Dendritic cell treated with granulocyte-macrophage colony-stimulating factor and Interleukin-4, amounts not matched to agents 40 ng/mL and 50 ng/mL, for 4 days (primary cell): Measurements from ENCODE around the gene LAIR2.
"Not testable (repeated sequence)": the region's sequence is repeated elsewhere in the genome, so short reads cannot be mapped to it uniquely, and the experiment has no call there.

Experiments
- H3K27ac Mint-ChIP-seq: one replicate; pipeline ENCODE4 v1.8.0; 2022; ENCODE audit warnings: mild to moderate bottlenecking, mixed read lengths
- H3K27me3 Mint-ChIP-seq: one replicate; pipeline ENCODE4 v1.8.0; 2022; ENCODE audit warnings: mild to moderate bottlenecking, mixed read lengths
- H3K36me3 Mint-ChIP-seq: one replicate; pipeline ENCODE4 v1.8.0; 2022; ENCODE audit warnings: low read depth, mixed read lengths
- H3K4me1 Mint-ChIP-seq: one replicate; pipeline ENCODE4 v1.8.0; 2022; ENCODE audit warnings: low read depth, mixed read lengths
- H3K4me3 Mint-ChIP-seq: one replicate; pipeline ENCODE4 v1.8.0; 2022; ENCODE audit warnings: mild to moderate bottlenecking, moderate library complexity, mixed read lengths
- H3K9me3 Mint-ChIP-seq: one replicate; pipeline ENCODE4 v1.8.0; 2022; ENCODE audit warnings: mixed read lengths
- intact Hi-C: fragments of 100-400 bp; cut with micrococcal nuclease; formaldehyde crosslinking; loops from one replicate; pipeline ENCODE4 v1.15.0; 2022

LAIR2 gene

GRCh38 chr19:54473071-54473891 is 29.4 kb upstream of the LAIR2 start, which contains the start of gene CDC42EP5:
TSS of gene CDC42EP5 (minus strand) at chr19:54473296. CDS start at chr19:54465547, 7,749 bp downstream.
- Mint-ChIP-seq H3K9me3 (no peaks in the 10 kb centered on the region), H3K4me1 (peaks cover 41% of the 10 kb centered on the region), H3K27me3 (peaks cover 87% of the 10 kb centered on the region), H3K4me3 (peak within 1 kb of the TSS; percentile 18), H3K36me3 (no peaks in the 10 kb centered on the region), H3K27ac (peak within 1 kb of the TSS; percentile 6)
- intact Hi-C loops, result no loop called here

- peaks cover 88% of the 10 kb centered on the region for H3K27me3 Mint-ChIP-seq
- peak overlapping the region; percentile 6 for H3K27ac Mint-ChIP-seq
- H3K36me3 Mint-ChIP-seq, result no peaks in the 10 kb centered on the region
- no peak overlapping the region for H3K4me3 Mint-ChIP-seq
- intact Hi-C loops, result no loop called here
- peaks cover 47% of the 10 kb centered on the region for H3K4me1 Mint-ChIP-seq
- H3K9me3 Mint-ChIP-seq, result no peaks in the 10 kb centered on the region
Observed at GRCh38 chr19:54473892-54474372, 28.7 kb upstream of the LAIR2 start.

GRCh38 chr19:54475706-54476105 is 26.9 kb upstream of the LAIR2 start:
- intact Hi-C loops, result loop anchor here (5.0 kb wide), 1 partner anchor 447 kb away; no protein-coding TSS in a partner anchor
- Mint-ChIP-seq H3K27me3 (peaks cover 83% of the 10 kb centered on the region), H3K27ac (no peak overlapping the region), H3K4me1 (peaks cover 49% of the 10 kb centered on the region), H3K4me3 (no peak overlapping the region), H3K9me3 (no peaks in the 10 kb centered on the region), H3K36me3 (no peaks in the 10 kb centered on the region)

DNA sequence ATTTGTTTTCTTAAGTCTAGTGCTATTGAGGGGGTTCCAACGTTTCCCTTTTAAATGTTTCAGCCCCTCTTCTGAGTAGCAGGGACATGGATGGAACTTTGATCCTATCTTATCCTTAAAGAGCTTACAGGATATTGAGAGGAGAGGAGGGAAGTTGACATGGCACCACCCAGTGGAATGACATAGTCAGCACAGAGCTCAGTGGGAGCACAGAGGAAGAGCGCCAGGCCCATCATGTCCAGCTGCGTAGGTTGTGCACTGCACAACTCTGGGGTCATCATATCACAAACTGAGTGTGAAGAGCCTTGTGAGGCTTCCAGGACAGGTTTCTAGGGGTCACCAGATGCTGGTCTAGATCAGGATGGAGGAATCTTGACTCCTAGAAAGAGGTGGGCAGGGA is 25.0 kb upstream of the LAIR2 start:
- H3K4me3 Mint-ChIP-seq, result no peak overlapping the region
- H3K4me1 Mint-ChIP-seq, result peaks cover 60% of the 10 kb centered on the region
- no peaks in the 10 kb centered on the region for H3K36me3 Mint-ChIP-seq
- intact Hi-C loops, result loop anchor here (5.0 kb wide), 1 partner anchor 445 kb away; no protein-coding TSS in a partner anchor
- no peak overlapping the region for H3K27ac Mint-ChIP-seq
- H3K9me3 Mint-ChIP-seq, result no peaks in the 10 kb centered on the region
- peaks cover 87% of the 10 kb centered on the region for H3K27me3 Mint-ChIP-seq

DNA sequence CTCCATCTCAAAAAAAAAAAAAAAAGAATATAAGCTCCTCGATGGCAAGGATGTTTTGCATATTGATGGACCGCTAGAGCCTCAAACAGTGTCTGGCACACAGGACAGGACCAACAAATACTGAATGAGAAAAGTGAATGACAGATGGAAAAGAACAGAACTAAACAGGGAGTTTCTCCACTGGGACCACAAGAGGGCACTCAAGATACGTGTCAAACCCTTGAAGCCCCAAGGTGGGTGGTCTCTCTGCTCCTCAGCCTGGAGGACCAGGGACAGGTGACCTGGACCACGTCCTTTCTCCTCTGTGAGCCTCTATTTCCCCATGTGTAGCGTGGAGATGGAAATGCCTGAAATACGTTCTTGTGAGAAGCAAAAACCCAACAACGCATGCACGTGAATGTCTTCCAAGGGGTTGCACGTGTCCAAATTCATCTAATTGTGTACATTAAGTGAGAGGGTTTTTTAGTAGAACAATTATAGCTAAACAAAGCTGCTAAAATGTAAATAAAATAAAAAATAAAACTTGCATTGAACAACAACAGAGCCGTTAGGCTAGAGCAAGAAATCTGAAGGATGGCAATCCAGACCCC is 23.9 kb upstream of the LAIR2 start:
- peaks cover 82% of the 10 kb centered on the region for H3K27me3 Mint-ChIP-seq
- no peaks in the 10 kb centered on the region for H3K9me3 Mint-ChIP-seq
- intact Hi-C loops, result loop anchor here (5.0 kb wide), 1 partner anchor 444 kb away; no protein-coding TSS in a partner anchor
- no peak overlapping the region for H3K4me3 Mint-ChIP-seq
- H3K27ac Mint-ChIP-seq, result no peak overlapping the region
- no peaks in the 10 kb centered on the region for H3K36me3 Mint-ChIP-seq
- peaks cover 56% of the 10 kb centered on the region for H3K4me1 Mint-ChIP-seq

DNA sequence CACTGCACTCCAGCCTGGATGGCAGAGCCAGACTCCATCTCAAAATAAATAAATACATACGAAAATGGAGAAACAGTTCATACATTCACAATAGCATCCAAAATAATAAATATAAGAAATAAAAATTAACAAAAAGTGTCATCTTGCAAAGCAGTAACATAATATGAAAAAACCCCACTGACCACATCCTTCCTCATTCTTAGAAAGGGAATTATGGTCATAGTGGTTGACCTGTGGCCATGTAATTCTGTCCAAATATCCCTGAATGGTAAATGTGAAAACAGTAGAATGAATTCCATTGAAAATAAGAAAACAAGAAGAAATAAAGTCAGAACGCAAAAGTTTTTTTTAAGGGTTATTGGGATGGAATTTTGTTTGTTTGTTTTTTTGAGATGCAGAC is 22.6 kb upstream of the LAIR2 start:
- Mint-ChIP-seq H3K4me3 (no peak overlapping the region), H3K36me3 (no peaks in the 10 kb centered on the region), H3K27ac (no peak overlapping the region), H3K9me3 (no peaks in the 10 kb centered on the region), H3K27me3 (peaks cover 83% of the 10 kb centered on the region), H3K4me1 (peaks cover 54% of the 10 kb centered on the region)
- intact Hi-C loops, result loop anchor here (2.0 kb wide), 2 partner anchors 165 to 197 kb away; no protein-coding TSS in a partner anchor

DNA sequence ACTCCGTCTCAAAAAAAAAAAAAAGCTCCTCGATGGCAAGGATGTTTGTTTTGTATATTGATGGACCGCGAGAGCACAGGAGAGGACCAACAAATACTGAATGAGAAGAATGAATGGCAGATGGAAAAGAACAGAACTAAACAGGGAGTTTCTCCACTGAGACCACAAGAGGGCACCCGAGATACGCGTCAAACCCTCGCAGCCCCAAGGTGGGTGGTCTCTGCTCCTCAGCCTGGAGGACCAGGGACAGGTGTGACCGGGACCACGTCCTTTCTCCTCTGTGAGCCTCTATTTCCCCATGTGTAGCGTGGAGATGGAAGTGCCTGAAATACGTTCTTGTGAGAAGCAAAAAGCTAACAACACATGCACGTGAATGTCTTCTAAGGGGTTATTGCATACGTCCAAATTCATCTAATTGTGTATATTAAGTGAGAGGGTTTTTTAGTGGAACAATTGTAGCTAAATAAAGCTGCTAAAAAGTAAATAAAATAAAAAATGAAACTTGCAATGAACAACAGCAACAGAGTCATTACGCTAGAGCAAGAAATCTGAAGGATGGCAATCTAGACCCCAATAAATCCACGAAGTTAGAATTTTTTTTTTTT is 21.2 kb upstream of the LAIR2 start:
- H3K4me1 Mint-ChIP-seq, result peaks cover 65% of the 10 kb centered on the region
- intact Hi-C loops, result loop anchor here (2.0 kb wide), 2 partner anchors 163 to 195 kb away; no protein-coding TSS in a partner anchor
- H3K4me3 Mint-ChIP-seq, result no peak overlapping the region

GRCh38 chr19:54482889-54483288 is 19.7 kb upstream of the LAIR2 start:
- H3K9me3 Mint-ChIP-seq, result no peaks in the 10 kb centered on the region
- peaks cover 57% of the 10 kb centered on the region for H3K4me1 Mint-ChIP-seq
- peaks cover 77% of the 10 kb centered on the region for H3K27me3 Mint-ChIP-seq
- no peak overlapping the region for H3K27ac Mint-ChIP-seq
- intact Hi-C loops, result no loop called here
- H3K4me3 Mint-ChIP-seq, result peak overlapping the region; percentile 17
- H3K36me3 Mint-ChIP-seq, result no peaks in the 10 kb centered on the region

More for the DNA sequence above, 21.2 kb upstream of the LAIR2 start:
- Mint-ChIP-seq H3K27ac (no peak overlapping the region), H3K27me3 (peaks cover 82% of the 10 kb centered on the region), H3K9me3 (no peaks in the 10 kb centered on the region), H3K36me3 (no peaks in the 10 kb centered on the region)

GRCh38 chr19:54484451-54484850 is 18.2 kb upstream of the LAIR2 start:
- Mint-ChIP-seq H3K4me1 (peaks cover 45% of the 10 kb centered on the region), H3K36me3 (no peaks in the 10 kb centered on the region), H3K27ac (no peak overlapping the region), H3K4me3 (no peak overlapping the region), H3K9me3 (no peaks in the 10 kb centered on the region), H3K27me3 (peaks cover 68% of the 10 kb centered on the region)
- intact Hi-C loops, result no loop called here

- no peak overlapping the region for H3K27ac Mint-ChIP-seq
- intact Hi-C loops, result no loop called here
- H3K36me3 Mint-ChIP-seq, result no peaks in the 10 kb centered on the region
- no peak overlapping the region for H3K4me3 Mint-ChIP-seq
- peaks cover 32% of the 10 kb centered on the region for H3K4me1 Mint-ChIP-seq
- H3K9me3 Mint-ChIP-seq, result no peaks in the 10 kb centered on the region
- peaks cover 72% of the 10 kb centered on the region for H3K27me3 Mint-ChIP-seq
Observed at GRCh38 chr19:54485851-54486250, 16.8 kb upstream of the LAIR2 start.

GRCh38 chr19:54489341-54489740 is 13.3 kb upstream of the LAIR2 start:
- Mint-ChIP-seq H3K4me3 (no peak overlapping the region), H3K27me3 (peaks cover 84% of the 10 kb centered on the region), H3K36me3 (no peaks in the 10 kb centered on the region), H3K9me3 (no peaks in the 10 kb centered on the region), H3K4me1 (peaks cover 13% of the 10 kb centered on the region), H3K27ac (no peak overlapping the region)
- intact Hi-C loops, result no loop called here

DNA sequence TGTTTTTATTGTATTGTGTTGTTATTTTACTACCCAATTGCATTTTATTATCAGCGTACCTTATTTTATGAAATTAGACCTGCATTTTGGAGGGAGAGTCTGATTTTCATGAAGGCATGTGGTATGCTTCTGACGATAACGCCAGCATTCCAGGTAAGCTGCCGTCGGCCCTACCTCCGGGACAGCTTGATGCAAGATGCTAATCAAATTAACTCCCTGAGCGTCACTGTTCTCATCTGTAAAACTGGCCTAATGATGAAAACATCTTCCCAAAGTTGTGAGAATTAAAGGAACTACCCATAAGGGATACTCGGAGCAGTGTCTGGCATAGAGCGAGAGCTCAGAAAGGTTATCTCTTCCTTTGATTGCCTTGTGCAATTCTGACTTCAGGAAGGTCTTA is 12.9 kb upstream of the LAIR2 start:
- H3K4me1 Mint-ChIP-seq, result peaks cover 13% of the 10 kb centered on the region
- intact Hi-C loops, result no loop called here
- no peaks in the 10 kb centered on the region for H3K9me3 Mint-ChIP-seq
- no peak overlapping the region for H3K4me3 Mint-ChIP-seq
- peaks cover 84% of the 10 kb centered on the region for H3K27me3 Mint-ChIP-seq
- H3K27ac Mint-ChIP-seq, result no peak overlapping the region
- no peaks in the 10 kb centered on the region for H3K36me3 Mint-ChIP-seq

- H3K27ac Mint-ChIP-seq, result no peak overlapping the region
- intact Hi-C loops, result no loop called here
- H3K27me3 Mint-ChIP-seq, result peaks cover 90% of the 10 kb centered on the region
- no peaks in the 10 kb centered on the region for H3K9me3 Mint-ChIP-seq
- no peak overlapping the region for H3K4me3 Mint-ChIP-seq
- no peaks in the 10 kb centered on the region for H3K36me3 Mint-ChIP-seq
- H3K4me1 Mint-ChIP-seq, result no peaks in the 10 kb centered on the region
Observed at GRCh38 chr19:54492568-54492967, 10.1 kb upstream of the LAIR2 start.

DNA sequence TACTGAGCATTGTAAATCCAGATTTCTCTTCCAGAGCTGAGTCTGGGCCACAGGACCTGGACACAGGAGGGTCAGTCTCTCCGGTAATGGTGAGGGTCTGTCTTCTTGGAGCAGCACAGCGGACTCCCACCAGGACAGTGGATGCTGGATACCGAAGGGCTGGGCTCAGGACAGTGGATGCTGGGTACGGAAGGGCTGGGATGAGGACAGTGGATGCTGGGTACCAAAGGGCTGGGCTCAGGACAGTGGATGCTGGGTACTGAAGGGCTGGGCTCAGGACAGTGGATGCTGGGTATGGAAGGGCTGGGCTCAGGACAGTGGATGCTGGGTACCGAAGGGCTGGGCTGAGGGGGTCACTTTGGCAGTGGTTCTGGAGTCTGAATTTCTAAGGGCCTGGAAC is 9.6 kb upstream of the LAIR2 start:
- H3K4me3 Mint-ChIP-seq, H3K27ac Mint-ChIP-seq, intact Hi-C loops, H3K9me3 Mint-ChIP-seq, H3K36me3 Mint-ChIP-seq, H3K4me1 Mint-ChIP-seq: not testable (repeated sequence)
- H3K27me3 Mint-ChIP-seq, result peaks cover 91% of the 10 kb centered on the region
